Panc1 (cell line): ENCODE data around the gene PTPN1.

Experiments
- SIN3A ChIP-seq: IDR thresholded peaks from 2 replicates; pipeline ENCODE4 v1.6.1; 2012; ENCODE audit warnings: low read depth, mild to moderate bottlenecking, low read length, moderate library complexity, borderline replicate concordance; ENCODE audit not compliant: insufficient read depth
- TF ChIP-seq, protein P1 (sequence below): fragments of 450-650 bp; IDR thresholded peaks from 2 replicates; pipeline ENCODE4 v1.5.1; 2017; ENCODE audit warnings: mild to moderate bottlenecking

DNA sequence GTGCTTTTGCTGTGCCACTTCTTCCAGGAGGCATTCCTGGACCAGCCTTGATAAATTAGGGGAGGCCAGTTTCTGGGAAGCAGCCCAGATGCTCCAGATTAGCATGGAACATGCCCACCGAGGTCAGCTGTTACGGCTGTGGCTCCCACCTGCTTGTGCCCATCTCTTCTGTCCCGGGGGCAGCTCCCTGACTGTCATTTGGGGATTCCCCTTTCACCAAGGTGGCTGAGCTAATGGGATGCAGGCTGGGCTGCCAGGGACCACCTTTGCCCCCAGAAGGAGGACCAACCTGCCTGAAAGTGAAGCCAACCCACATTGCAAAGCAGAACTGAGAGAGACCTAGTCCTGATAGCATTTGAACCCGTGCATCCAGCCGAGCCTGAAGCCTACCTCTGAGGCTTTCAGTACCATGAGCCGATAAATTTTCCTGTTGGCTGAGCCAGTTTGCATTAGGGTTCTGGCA is 85.3 kb downstream of the PTPN1 start:
- TF ChIP-seq, protein P1, sequence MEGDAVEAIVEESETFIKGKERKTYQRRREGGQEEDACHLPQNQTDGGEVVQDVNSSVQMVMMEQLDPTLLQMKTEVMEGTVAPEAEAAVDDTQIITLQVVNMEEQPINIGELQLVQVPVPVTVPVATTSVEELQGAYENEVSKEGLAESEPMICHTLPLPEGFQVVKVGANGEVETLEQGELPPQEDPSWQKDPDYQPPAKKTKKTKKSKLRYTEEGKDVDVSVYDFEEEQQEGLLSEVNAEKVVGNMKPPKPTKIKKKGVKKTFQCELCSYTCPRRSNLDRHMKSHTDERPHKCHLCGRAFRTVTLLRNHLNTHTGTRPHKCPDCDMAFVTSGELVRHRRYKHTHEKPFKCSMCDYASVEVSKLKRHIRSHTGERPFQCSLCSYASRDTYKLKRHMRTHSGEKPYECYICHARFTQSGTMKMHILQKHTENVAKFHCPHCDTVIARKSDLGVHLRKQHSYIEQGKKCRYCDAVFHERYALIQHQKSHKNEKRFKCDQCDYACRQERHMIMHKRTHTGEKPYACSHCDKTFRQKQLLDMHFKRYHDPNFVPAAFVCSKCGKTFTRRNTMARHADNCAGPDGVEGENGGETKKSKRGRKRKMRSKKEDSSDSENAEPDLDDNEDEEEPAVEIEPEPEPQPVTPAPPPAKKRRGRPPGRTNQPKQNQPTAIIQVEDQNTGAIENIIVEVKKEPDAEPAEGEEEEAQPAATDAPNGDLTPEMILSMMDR: no peak
- TF ChIP-seq SIN3A: no peak
